ENCODE measurements around the gene CILP.

DNA sequence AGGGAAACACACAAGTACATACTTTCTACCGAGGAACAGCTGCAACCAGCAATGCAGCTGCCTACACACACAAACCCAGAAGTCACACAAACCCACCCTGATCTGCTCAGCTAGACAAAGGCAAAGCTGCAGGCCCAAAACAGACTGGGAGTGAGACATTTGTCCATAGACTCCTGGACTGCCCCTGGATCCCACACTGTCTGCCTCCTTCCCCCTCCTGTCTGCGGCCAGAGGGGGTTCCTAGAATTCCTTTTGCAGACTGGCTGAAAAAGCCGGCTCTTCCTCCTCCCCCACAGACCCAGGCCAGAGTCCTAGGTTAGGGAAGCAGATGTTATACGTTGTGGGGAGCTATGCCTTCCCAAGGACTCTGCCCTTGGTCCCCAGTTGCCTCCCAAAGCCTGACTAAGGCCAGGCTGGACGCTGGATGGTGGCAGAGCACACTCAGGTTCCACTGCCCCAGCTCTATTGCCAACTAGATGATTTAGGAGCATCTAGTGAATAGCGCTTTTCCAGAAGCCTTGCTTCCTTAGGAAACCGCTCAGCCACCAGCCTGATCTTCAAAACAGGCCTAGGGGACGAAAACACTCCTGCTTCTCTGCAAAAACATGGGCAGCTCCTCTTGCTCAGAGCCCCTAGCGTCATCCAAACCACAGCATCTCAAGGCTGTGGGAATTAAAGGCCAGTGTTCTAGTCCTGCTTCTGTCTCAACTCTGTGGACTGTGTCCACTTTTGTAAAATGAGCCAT lies 37.4 kb upstream of the CILP start:
- no peak for TF ChIP-seq POLR2A (IDR thresholded peaks at IDR 0.05)
- TF ChIP-seq, protein P1, sequence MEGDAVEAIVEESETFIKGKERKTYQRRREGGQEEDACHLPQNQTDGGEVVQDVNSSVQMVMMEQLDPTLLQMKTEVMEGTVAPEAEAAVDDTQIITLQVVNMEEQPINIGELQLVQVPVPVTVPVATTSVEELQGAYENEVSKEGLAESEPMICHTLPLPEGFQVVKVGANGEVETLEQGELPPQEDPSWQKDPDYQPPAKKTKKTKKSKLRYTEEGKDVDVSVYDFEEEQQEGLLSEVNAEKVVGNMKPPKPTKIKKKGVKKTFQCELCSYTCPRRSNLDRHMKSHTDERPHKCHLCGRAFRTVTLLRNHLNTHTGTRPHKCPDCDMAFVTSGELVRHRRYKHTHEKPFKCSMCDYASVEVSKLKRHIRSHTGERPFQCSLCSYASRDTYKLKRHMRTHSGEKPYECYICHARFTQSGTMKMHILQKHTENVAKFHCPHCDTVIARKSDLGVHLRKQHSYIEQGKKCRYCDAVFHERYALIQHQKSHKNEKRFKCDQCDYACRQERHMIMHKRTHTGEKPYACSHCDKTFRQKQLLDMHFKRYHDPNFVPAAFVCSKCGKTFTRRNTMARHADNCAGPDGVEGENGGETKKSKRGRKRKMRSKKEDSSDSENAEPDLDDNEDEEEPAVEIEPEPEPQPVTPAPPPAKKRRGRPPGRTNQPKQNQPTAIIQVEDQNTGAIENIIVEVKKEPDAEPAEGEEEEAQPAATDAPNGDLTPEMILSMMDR (IDR thresholded peaks at IDR 0.05) = no peak

All from heart left ventricle (tissue), 13 donors.